Upper lobe of left lung (tissue), 6 donors: ENCODE results near the gene ZXDC. TPM values are rescaled to one million over a fixed set of nuclear protein-coding genes. Genes with fewer than 3 reads are reported as not detected.

Source experiments
- ATAC-seq, 2 donors: fragments of 200-7000 bp; cut with Tn5 transposase; one replicate each; pipeline ENCODE4 v1.9.1; 2022; ENCODE audit warnings: mild to moderate bottlenecking in 2 of 2, moderate library complexity in 2 of 2; ENCODE audit not compliant: low FRiP score in 2 of 2
- DNase-seq, 2 donors: peaks; one replicate each; pipeline ENCODE4 v3.0.0-alpha.2; 2019 to 2020
- H3K27ac ChIP-seq, 4 donors: fragments of 200-600 bp; sonication (generic); one replicate each; pipeline ENCODE4 v1.5.1; 2016 to 2019
- H3K27me3 ChIP-seq, 4 donors: fragments of 200-600 bp; sonication (generic); one replicate each; pipeline ENCODE4 v1.5.1; 2017 to 2019
- H3K36me3 ChIP-seq, 4 donors: fragments of 200-600 bp; sonication (generic); one replicate each; pipeline ENCODE4 v1.5.1; 2016 to 2019
- H3K4me1 ChIP-seq, 4 donors: fragments of 200-600 bp; sonication (generic); one replicate each; pipeline ENCODE4 v1.5.1; 2018 to 2019
- H3K4me3 ChIP-seq, 4 donors: fragments of 200-600 bp; sonication (generic); one replicate each; pipeline ENCODE4 v1.5.1; 2017 to 2019; ENCODE audit warnings: mild to moderate bottlenecking in 2 of 4, moderate library complexity in 1 of 4
- H3K9me3 ChIP-seq, 4 donors: fragments of 200-600 bp; sonication (generic); one replicate each; pipeline ENCODE4 v1.5.1; 2018 to 2019
- EP300 ChIP-seq, 4 donors: sonication (generic); formaldehyde crosslinking; IDR thresholded peaks; one replicate each; pipeline ENCODE4 v1.5.1; 2017; ENCODE audit warnings: antibody characterized with exemption in 4 of 4, control low read depth in 2 of 4
- POLR2A ChIP-seq, 4 donors: fragments of 450-650 bp; IDR thresholded peaks; one replicate each; pipeline ENCODE4 v1.5.1; 2016 to 2017; ENCODE audit warnings: antibody characterized with exemption in 4 of 4, mild to moderate bottlenecking in 2 of 4
- POLR2AphosphoS5 ChIP-seq, 2 donors: sonication (generic); formaldehyde crosslinking; IDR thresholded peaks; one replicate each; pipeline ENCODE4 v1.5.1; 2017; ENCODE audit warnings: antibody characterized with exemption in 2 of 2
- WGBS, 2 donors: methylation state at CpG; one replicate each; pipeline ENCODE4 v1.1.5; 2017 to 2018; 5-methylcytosine and 5-hydroxymethylcytosine counted together
- total RNA-seq, 6 donors: library from RNA; depleted of rRNA in 4 of 6; stranded (reverse); fragments of >200 nt in 4 of 6; gene quantifications; one replicate each; pipeline versions ENCODE4 v1.1.0 to v1.2.1, GENCODE V29; 2016 to 2021
- TF ChIP-seq, protein P1 (sequence below), 6 experiments: fragments of 450-650 bp in 4 of 6; fragments of 200-600 bp in 2 of 6; sonication (generic) in 2 of 6; IDR thresholded peaks; one replicate each; pipeline ENCODE4 v1.5.1; 2016 to 2019; ENCODE audit warnings: antibody characterized with exemption in 6 of 6
- donor health status: DM: no; HTN: no; CAD: no; lungs with moderate emphysema.
- donor health status: DM: no; HTN: yes; CAD: no; lungs with severe emphysema.

ZXDC gene
- total RNA-seq, 6 donors from 2014 or later = 35.9 to 112 (median 53.5) TPM

DNA sequence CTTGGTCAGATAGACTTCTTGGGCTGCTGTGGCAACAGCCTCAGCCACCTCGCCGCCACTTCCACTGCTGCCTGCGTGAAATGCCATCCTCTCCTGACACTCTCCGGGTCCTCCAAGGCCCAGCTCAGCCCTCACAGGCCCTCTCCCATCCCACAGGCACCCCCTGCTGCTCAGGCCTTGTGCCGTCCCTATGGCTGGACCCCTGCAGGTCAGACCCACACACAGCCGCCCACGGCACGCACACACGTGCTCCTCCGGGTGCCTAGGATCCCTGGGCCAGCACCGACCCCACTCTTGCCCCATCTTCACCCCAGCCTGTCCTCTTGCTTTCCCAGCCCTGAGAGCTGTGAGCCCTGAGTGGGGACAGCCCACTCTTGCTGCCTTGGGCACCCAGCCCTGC lies 61.3 kb downstream of the ZXDC start:
- Histone ChIP-seq H3K27me3 (peaks cover 0 to 15% (median 4%) of the 10 kb centered on the region in 4 donors), H3K4me3 (no peak overlapping the region), H3K9me3 (no peaks in the 10 kb centered on the region), H3K36me3 (no peaks in the 10 kb centered on the region), H3K27ac (no peak overlapping the region), H3K4me1 (no peaks in the 10 kb centered on the region)
- ATAC-seq (no peak), DNase-seq (peak in 1 of 2 donors; percentile 60)
- no peak for TF ChIP-seq POLR2A (IDR thresholded peaks at IDR 0.05)
- TF ChIP-seq, protein P1, sequence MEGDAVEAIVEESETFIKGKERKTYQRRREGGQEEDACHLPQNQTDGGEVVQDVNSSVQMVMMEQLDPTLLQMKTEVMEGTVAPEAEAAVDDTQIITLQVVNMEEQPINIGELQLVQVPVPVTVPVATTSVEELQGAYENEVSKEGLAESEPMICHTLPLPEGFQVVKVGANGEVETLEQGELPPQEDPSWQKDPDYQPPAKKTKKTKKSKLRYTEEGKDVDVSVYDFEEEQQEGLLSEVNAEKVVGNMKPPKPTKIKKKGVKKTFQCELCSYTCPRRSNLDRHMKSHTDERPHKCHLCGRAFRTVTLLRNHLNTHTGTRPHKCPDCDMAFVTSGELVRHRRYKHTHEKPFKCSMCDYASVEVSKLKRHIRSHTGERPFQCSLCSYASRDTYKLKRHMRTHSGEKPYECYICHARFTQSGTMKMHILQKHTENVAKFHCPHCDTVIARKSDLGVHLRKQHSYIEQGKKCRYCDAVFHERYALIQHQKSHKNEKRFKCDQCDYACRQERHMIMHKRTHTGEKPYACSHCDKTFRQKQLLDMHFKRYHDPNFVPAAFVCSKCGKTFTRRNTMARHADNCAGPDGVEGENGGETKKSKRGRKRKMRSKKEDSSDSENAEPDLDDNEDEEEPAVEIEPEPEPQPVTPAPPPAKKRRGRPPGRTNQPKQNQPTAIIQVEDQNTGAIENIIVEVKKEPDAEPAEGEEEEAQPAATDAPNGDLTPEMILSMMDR (IDR thresholded peaks at IDR 0.05) = no peak
- no peak for TF ChIP-seq POLR2AphosphoS5 (IDR thresholded peaks at IDR 0.05)
- no peak for TF ChIP-seq EP300 (IDR thresholded peaks at IDR 0.05)
- 90 to 91% methylated on average over 10 to 11 of the region's 11 CpGs for WGBS, 2 donors

DNA sequence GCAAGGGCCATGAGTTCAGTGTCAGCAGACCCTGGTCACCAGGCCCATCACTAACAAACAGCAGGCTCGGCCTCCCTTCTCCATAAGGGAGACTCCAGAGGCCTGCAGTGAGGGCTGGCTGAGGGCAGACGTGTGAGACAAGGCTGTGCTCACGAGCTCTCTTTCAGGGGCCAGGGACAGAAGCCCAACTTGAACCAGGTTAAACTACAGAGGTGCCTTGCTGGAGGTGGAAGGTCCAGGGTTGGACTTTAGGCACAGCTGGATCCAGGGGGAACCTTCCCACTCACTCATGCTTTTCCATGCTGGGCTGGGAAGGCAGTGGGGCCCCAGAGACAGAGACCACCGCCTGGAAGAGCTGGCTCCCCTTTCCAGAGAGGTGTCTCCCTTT lies 62.0 kb downstream of the ZXDC start:
- Histone ChIP-seq H3K4me3 (no peak overlapping the region), H3K9me3 (no peaks in the 10 kb centered on the region), H3K27ac (no peak overlapping the region), H3K4me1 (no peaks in the 10 kb centered on the region), H3K36me3 (no peaks in the 10 kb centered on the region), H3K27me3 (peaks cover 0 to 15% (median 4%) of the 10 kb centered on the region in 4 donors)
- TF ChIP-seq EP300 (IDR thresholded peaks at IDR 0.05) (no peak), POLR2A (IDR thresholded peaks at IDR 0.05) (no peak), POLR2AphosphoS5 (IDR thresholded peaks at IDR 0.05) (no peak)
- TF ChIP-seq, protein P1 (IDR thresholded peaks at IDR 0.05) = no peak
- ATAC-seq (no peak), DNase-seq (no peak)
- 67 to 70% methylated on average over 1 to 4 of the region's 4 CpGs for WGBS, 2 donors

DNA sequence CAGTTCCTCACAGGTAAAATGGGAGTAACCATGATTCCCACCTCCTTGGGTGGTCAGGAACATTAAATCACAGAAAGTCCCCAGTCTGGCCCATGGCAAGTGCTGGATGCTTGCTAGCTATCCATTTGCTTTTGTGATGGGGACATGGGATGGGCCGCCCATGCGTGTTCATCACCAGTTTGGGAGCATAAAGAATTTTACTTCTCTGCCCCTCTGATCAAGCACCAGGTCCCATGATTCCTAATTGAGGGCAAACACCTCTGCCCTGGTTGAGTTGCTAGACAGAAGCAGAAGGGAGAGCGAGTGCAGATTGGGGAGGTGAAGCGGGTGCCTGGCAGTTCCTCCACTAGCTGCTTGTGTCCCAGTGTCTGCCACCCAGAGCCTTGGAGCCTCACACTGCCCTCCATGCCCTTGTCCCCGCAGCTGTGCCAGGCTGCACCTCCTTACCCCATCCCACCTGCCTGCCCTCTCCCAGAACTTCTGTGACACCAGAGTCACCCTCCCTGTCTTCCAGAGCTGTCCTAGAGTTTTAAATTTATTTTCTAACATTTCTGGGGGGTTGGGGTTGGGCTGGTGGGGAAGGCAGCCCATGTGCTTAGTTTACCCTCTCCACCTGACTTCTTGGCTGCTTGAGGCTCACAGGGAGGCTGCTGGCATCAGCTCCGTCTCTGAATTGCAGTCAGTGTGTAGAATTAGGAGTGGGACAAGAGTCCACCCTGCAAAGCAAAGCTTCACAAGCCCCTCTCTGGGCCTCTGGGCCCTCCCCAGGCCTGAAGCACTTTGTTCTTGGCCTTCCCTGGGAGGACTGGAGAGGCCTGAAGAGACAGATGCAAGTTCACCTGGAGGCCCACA lies 62.6 kb downstream of the ZXDC start:
- H3K36me3 ChIP-seq = no peaks in the 10 kb centered on the region
- H3K4me1 ChIP-seq = no peaks in the 10 kb centered on the region
- H3K4me3 ChIP-seq = no peak overlapping the region
- DNase-seq (no peak), ATAC-seq (no peak)
- TF ChIP-seq, protein P1 (IDR thresholded peaks at IDR 0.05) = no peak
- TF ChIP-seq POLR2AphosphoS5 (IDR thresholded peaks at IDR 0.05) = no peak
- no peak for TF ChIP-seq EP300 (IDR thresholded peaks at IDR 0.05)
- TF ChIP-seq POLR2A (IDR thresholded peaks at IDR 0.05) = no peak
- H3K9me3 ChIP-seq = no peaks in the 10 kb centered on the region
- 86 to 93% methylated on average over 5 to 6 of the region's 6 CpGs for WGBS, 2 donors
- no peak overlapping the region for H3K27ac ChIP-seq
- peaks cover 0 to 15% (median 4%) of the 10 kb centered on the region in 4 donors for H3K27me3 ChIP-seq

DNA sequence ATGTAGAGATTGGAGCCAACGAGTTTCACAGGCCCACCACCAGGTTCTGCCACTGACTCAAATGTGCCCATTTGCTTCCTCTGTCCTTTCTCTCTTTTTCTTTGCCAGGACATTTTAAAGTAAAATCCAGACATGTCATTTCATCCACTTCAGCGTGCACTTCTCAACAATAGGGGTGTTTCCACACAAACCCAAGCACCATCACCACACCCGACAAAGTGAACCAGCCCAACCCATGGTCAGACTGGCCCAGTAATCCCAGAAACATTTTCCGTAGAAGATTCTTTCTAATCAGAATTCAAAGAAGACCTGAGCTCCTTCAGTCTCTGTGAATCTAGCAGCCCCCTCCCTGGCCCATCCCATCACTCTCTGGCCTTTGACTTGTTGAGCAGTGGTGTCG lies 67.6 kb downstream of the ZXDC start:
- WGBS, 2 donors = 71 to 85% methylated on average over 5 of the region's 5 CpGs

More for the DNA sequence above, 67.6 kb downstream of the ZXDC start:
- no peaks in the 10 kb centered on the region for H3K9me3 ChIP-seq
- H3K4me1 ChIP-seq = no peaks in the 10 kb centered on the region
- H3K4me3 ChIP-seq = no peak overlapping the region
- no peak overlapping the region for H3K27ac ChIP-seq
- no peaks in the 10 kb centered on the region for H3K36me3 ChIP-seq
- ATAC-seq (no peak), DNase-seq (no peak)
- TF ChIP-seq POLR2A (IDR thresholded peaks at IDR 0.05) = no peak
- no peak for TF ChIP-seq EP300 (IDR thresholded peaks at IDR 0.05)
- TF ChIP-seq, protein P1 (IDR thresholded peaks at IDR 0.05) = no peak
- TF ChIP-seq POLR2AphosphoS5 (IDR thresholded peaks at IDR 0.05) = no peak
- no peaks in the 10 kb centered on the region for H3K27me3 ChIP-seq
